H1 (cell line): ENCODE results near the gene FAM163A. TPM values are rescaled to one million over a fixed set of nuclear protein-coding genes. Genes with fewer than 3 reads are reported as not detected.

Experiments used
- CTCF ChIA-PET: fragments of 300-600 bp; sonication (Branson Sonifier 250); formaldehyde crosslinking; loops from one replicate; lab custom pipeline; 2021; ENCODE audit not compliant: partially characterized antibody; lab: Charles Lee
- POLR2A ChIA-PET: fragments of 300-600 bp; sonication (Branson Sonifier 250); formaldehyde crosslinking; loops from one replicate; lab custom pipeline; 2021; ENCODE audit warnings: inconsistent platforms; ENCODE audit not compliant: partially characterized antibody; lab: Charles Lee
- DNase-seq, 2 experiments: peaks; one replicate each; pipeline versions ENCODE4 v3.0.0 to v3.0.0-alpha.2; 2010 to 2022; ENCODE audit warnings: low spot score in 2 of 2, low read depth in 1 of 2, mixed read lengths in 1 of 2
- FAIRE-seq: peaks from 2 replicates; lab custom pipeline; 2011; peaks lifted over from hg19 to GRCh38; lab: Jason Lieb, UNC
- H2AFZ ChIP-seq: 2 replicates; pipeline ENCODE4 v1.8.1; 2012; ENCODE audit warnings: low read length, inconsistent platforms
- H2AK5ac ChIP-seq: 2 replicates; pipeline ENCODE4 v1.6.1; 2013; ENCODE audit warnings: low read depth, low read length
- H2BK120ac ChIP-seq: replicated peaks from 2 replicates; pipeline ENCODE3; 2013; ENCODE audit warnings: low read depth, low read length, inconsistent platforms
- H2BK12ac ChIP-seq: 2 replicates; pipeline ENCODE4 v1.6.1; 2013; ENCODE audit warnings: low read depth, low read length
- H2BK15ac ChIP-seq: 2 replicates; pipeline ENCODE4 v1.6.1; 2013; ENCODE audit warnings: low read length
- H2BK20ac ChIP-seq: 2 replicates; pipeline ENCODE4 v1.6.1; 2013; ENCODE audit warnings: low read length
- H2BK5ac ChIP-seq: 2 replicates; pipeline ENCODE4 v1.6.1; 2013; ENCODE audit warnings: low read depth, low read length
- H3K14ac ChIP-seq: 2 replicates; pipeline ENCODE4 v1.6.1; 2013; ENCODE audit warnings: inconsistent platforms; ENCODE audit not compliant: insufficient read length
- H3K18ac ChIP-seq: 2 replicates; pipeline ENCODE4 v1.6.1; 2013; ENCODE audit warnings: low read length; ENCODE audit errors: extremely low read depth
- H3K23ac ChIP-seq: 2 replicates; pipeline ENCODE4 v1.6.1; 2013; ENCODE audit warnings: inconsistent platforms; ENCODE audit not compliant: insufficient read length
- H3K23me2 ChIP-seq: 2 replicates; pipeline ENCODE4 v1.6.1; 2013; ENCODE audit warnings: low read depth, low read length
- H3K27ac ChIP-seq: 2 replicates; pipeline ENCODE4 v1.6.1; 2011; ENCODE audit warnings: low read depth, low read length, inconsistent platforms
- H3K27me3 ChIP-seq, 4 experiments: replicated peaks in 1 of 4; 1 replicate in 1 of 4; 2 replicates in 3 of 4; pipeline versions ENCODE4 v1.6.1 to v1.8.1; 2011 to 2013; ENCODE audit warnings: low read length in 3 of 4, mild to moderate bottlenecking in 3 of 4, inconsistent platforms in 2 of 4, mixed read lengths in 2 of 4, moderate library complexity in 1 of 4; ENCODE audit not compliant: control insufficient read depth in 3 of 4, insufficient read depth in 3 of 4; ENCODE audit errors: extremely low read depth in 1 of 4
- H3K36me3 ChIP-seq, 4 experiments: 2 replicates each; pipeline versions ENCODE4 v1.6.1 to v1.8.1; 2011 to 2013; ENCODE audit warnings: mild to moderate bottlenecking in 4 of 4, low read length in 3 of 4, moderate library complexity in 2 of 4, control low read depth in 1 of 4, inconsistent platforms in 1 of 4; ENCODE audit not compliant: insufficient read depth in 4 of 4, control insufficient read depth in 2 of 4
- H3K4ac ChIP-seq: replicated peaks from 2 replicates; pipeline ENCODE3; 2013; ENCODE audit warnings: low read length, low read depth, mixed read lengths, inconsistent platforms; ENCODE audit not compliant: insufficient read length
- H3K4me1 ChIP-seq, 4 experiments: replicated peaks in 1 of 4; 1 replicate in 1 of 4; 2 replicates in 3 of 4; pipeline versions ENCODE4 v1.6.1 to v1.8.1; 2011 to 2013; ENCODE audit warnings: low read length in 3 of 4, inconsistent platforms in 2 of 4, mixed read lengths in 1 of 4; ENCODE audit not compliant: insufficient read depth in 4 of 4, control insufficient read depth in 3 of 4
- H3K4me2 ChIP-seq, 2 experiments: 2 replicates each; pipeline versions ENCODE4 v1.6.1 to v1.8.1; 2011 to 2013; ENCODE audit warnings: low read depth in 2 of 2, low read length in 2 of 2, control low read depth in 1 of 2, inconsistent platforms in 1 of 2, mild to moderate bottlenecking in 1 of 2; ENCODE audit not compliant: insufficient read depth in 1 of 2
- H3K4me3 ChIP-seq, 4 experiments: fragments of 200-600, 300-600 bp in 1 of 4; sonication (generic), shearing (Covaris generic), sonication (Bioruptor Twin) in 1 of 4; 2 replicates each; pipeline versions ENCODE4 v1.5.1 to v1.8.1; 2011 to 2016; ENCODE audit warnings: low read length in 4 of 4, low read depth in 3 of 4, control low read depth in 2 of 4, inconsistent platforms in 2 of 4, mild to moderate bottlenecking in 2 of 4, mixed read lengths in 1 of 4, moderate library complexity in 1 of 4; ENCODE audit not compliant: insufficient read depth in 2 of 4; ENCODE audit errors: extremely low read depth in 1 of 4
- H3K56ac ChIP-seq: replicated peaks from 2 replicates; pipeline ENCODE3; 2013; ENCODE audit warnings: low read depth, mild to moderate bottlenecking, mixed read lengths, low read length, inconsistent platforms; ENCODE audit not compliant: insufficient read length
- H3K79me1 ChIP-seq: 2 replicates; pipeline ENCODE4 v1.6.1; 2013; ENCODE audit warnings: low read depth, low read length, control low read depth
- H3K79me2 ChIP-seq, 2 experiments: 2 replicates each; pipeline versions ENCODE4 v1.6.1 to v1.8.1; 2012 to 2013; ENCODE audit warnings: low read length in 2 of 2, mild to moderate bottlenecking in 2 of 2, inconsistent platforms in 1 of 2; ENCODE audit not compliant: insufficient read depth in 2 of 2, control insufficient read depth in 1 of 2
- H3K9ac ChIP-seq, 4 experiments: replicated peaks in 1 of 4; 1 replicate in 1 of 4; 2 replicates in 3 of 4; pipeline versions ENCODE4 v1.6.1 to v1.8.1; 2011 to 2013; ENCODE audit warnings: low read depth in 3 of 4, low read length in 3 of 4, control low read depth in 2 of 4, mild to moderate bottlenecking in 2 of 4, moderate library complexity in 2 of 4, inconsistent platforms in 1 of 4; ENCODE audit errors: extremely low read depth in 1 of 4
- H3K9me3 ChIP-seq, 2 experiments: 2 replicates each; pipeline versions ENCODE4 v1.6.1 to v1.8.1; 2012 to 2013; ENCODE audit warnings: mild to moderate bottlenecking in 2 of 2, moderate library complexity in 2 of 2, control low read depth in 1 of 2, inconsistent platforms in 1 of 2, low read depth in 1 of 2, low read length in 1 of 2, mixed read lengths in 1 of 2; ENCODE audit not compliant: insufficient read depth in 2 of 2
- H4K20me1 ChIP-seq, 2 experiments: replicated peaks in 1 of 2; 2 replicates each; pipeline versions ENCODE3 to v1.8.1; 2011 to 2013; ENCODE audit warnings: inconsistent platforms in 2 of 2, low read length in 2 of 2, mild to moderate bottlenecking in 1 of 2; ENCODE audit not compliant: insufficient read depth in 2 of 2, control insufficient read depth in 1 of 2
- H4K5ac ChIP-seq: 2 replicates; pipeline ENCODE4 v1.6.1; 2013; ENCODE audit warnings: low read length, low read depth, mixed read lengths, inconsistent platforms; ENCODE audit not compliant: insufficient read length
- H4K8ac ChIP-seq: 2 replicates; pipeline ENCODE4 v1.8.0; 2013; ENCODE audit warnings: mild to moderate bottlenecking, moderate library complexity, low read length, inconsistent platforms; ENCODE audit not compliant: insufficient read depth; ENCODE audit errors: extremely low read depth
- H4K91ac ChIP-seq: replicated peaks from 2 replicates; pipeline ENCODE3; 2013; ENCODE audit warnings: low read length, mixed read lengths, inconsistent platforms; ENCODE audit not compliant: insufficient read length
- BACH1 ChIP-seq: IDR thresholded peaks from 2 replicates; pipeline ENCODE4 v1.6.1; 2012; ENCODE audit warnings: low read length, improper control_type of control experiment
- RAD21 ChIP-seq, 2 experiments: IDR thresholded peaks in 1 of 2; conservative IDR thresholded peaks in 1 of 2; 2 replicates each; pipeline ENCODE4 v1.6.1; 2011; ENCODE audit warnings: low read depth in 2 of 2, low read length in 2 of 2, improper control_type of control experiment in 1 of 2, inconsistent platforms in 1 of 2, mild to moderate bottlenecking in 1 of 2, moderate library complexity in 1 of 2
- SIN3A ChIP-seq, 2 experiments: IDR thresholded peaks in 1 of 2; conservative IDR thresholded peaks in 1 of 2; 2 replicates each; pipeline ENCODE4 v1.6.1; 2011 to 2012; ENCODE audit warnings: low read length in 2 of 2, improper control_type of control experiment in 1 of 2, low read depth in 1 of 2, mild to moderate bottlenecking in 1 of 2
- TAF7 ChIP-seq: optimal IDR thresholded peaks from 2 replicates; pipeline ENCODE3; 2011; ENCODE audit warnings: low read depth, mild to moderate bottlenecking, inconsistent platforms, low read length, moderate library complexity, borderline replicate concordance
- TEAD4 ChIP-seq: IDR thresholded peaks from 2 replicates; pipeline ENCODE4 v1.6.1; 2012; ENCODE audit warnings: low read depth, low read length, inconsistent platforms, mixed read lengths
- WGBS, 2 experiments: shearing (Covaris generic) in 1 of 2; methylation state at CpG; one replicate each; pipeline versions ENCODE4 v1.1.6 to v1.1.7; 2013 to 2015; ENCODE audit warnings: low lambda C conversion rate in 2 of 2, mixed read lengths in 2 of 2, inconsistent platforms in 1 of 2, low coverage in 1 of 2, missing lambda C conversion rate in 1 of 2; ENCODE audit not compliant: insufficient replicate concordance in 2 of 2, insufficient coverage in 1 of 2, insufficient read length in 1 of 2; ENCODE audit errors: extremely low coverage in 1 of 2, missing lambda C conversion rate in 1 of 2; 5-methylcytosine and 5-hydroxymethylcytosine counted together
- polyA plus RNA-seq, 7 experiments: library from polyadenylated mRNA; depleted of rRNA in 3 of 7; stranded (reverse) in 5 of 7; unstranded in 2 of 7; fragments of >200 nt in 5 of 7; fragments of 200-250 nt in 2 of 7; gene quantifications; 1 replicate in 5 of 7; 2 replicates in 1 of 7; 4 replicates in 1 of 7; pipeline versions ENCODE4 v1.2.1 to v1.2.3, GENCODE V29; 2011 to 2013; ENCODE audit warnings: missing spikeins in 2 of 7, mixed read lengths in 2 of 7
- total RNA-seq: library from RNA; stranded (reverse); fragmentation: NEBNext Ultra II Directional; extraction: Animal tissue kit (Norgen Biotek cat#: 25700); gene quantifications from 2 replicates; pipeline ENCODE4 v1.2.1, GENCODE V29; 2021
- TF ChIP-seq, protein P1 (sequence below): IDR thresholded peaks from 2 replicates; pipeline ENCODE4 v1.6.1; 2012; ENCODE audit warnings: inconsistent platforms

FAM163A gene
- total and polyA plus RNA-seq, 2 of the 8 experiments (the other 6 are each of a cell fraction or from before 2014, with no cell fraction given): 0.13 to 0.18 TPM

DNA sequence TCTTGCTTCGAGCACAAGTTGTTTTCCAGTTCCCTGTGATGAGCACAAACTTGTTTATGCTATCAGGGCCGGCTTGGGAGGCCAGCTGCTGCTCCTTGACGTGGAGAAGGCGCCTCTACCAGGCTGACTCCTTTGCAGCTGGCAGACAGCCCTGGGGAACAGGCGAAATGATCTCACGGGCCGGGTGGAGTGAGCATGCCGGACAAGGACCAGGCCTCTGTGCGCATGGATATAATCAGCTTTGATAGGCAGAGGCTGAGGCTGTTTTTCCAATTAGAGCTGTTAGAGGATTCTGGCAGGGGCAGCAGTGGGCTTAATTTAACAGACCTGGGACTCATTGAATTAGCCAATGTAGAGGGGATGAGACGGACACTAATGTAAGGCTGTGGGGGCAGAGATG is 38.9 kb downstream of the FAM163A start:
- Histone ChIP-seq H3K79me1 (no peaks in the 10 kb centered on the region), H3K4ac (no peak overlapping the region), H3K56ac (no peak overlapping the region), H3K23me2 (no peaks in the 10 kb centered on the region), H2BK5ac (no peak overlapping the region), H3K23ac (no peak overlapping the region), H3K9ac (no peak overlapping the region), H2AK5ac (no peak overlapping the region), H2BK15ac (no peak overlapping the region), H2BK20ac (no peak overlapping the region), H4K20me1 (no peaks in the 10 kb centered on the region), H3K14ac (no peak overlapping the region), H4K5ac (no peak overlapping the region), H2BK12ac (no peak overlapping the region), H4K8ac (0 out of 2 replicates have a peak overlapping the region, but pooled peaks have one; percentile 12), H3K9me3 (no peaks in the 10 kb centered on the region), H4K91ac (no peak overlapping the region), H3K27ac (no peak overlapping the region), H3K36me3 (no peaks in the 10 kb centered on the region), H3K4me3 (no peak overlapping the region), H2BK120ac (no peak overlapping the region), H3K4me1 (no peaks in the 10 kb centered on the region), H3K27me3 (no peaks in the 10 kb centered on the region), H2AFZ (no peak overlapping the region), H3K18ac (no peak overlapping the region), H3K79me2 (no peaks in the 10 kb centered on the region), H3K4me2 (no peak overlapping the region)
- ChIA-PET POLR2A (no interaction called here), CTCF (interaction anchor here (0.7 to 1.8 kb wide), 5 partner anchors 27 to 76 kb away, joined by 3 to 10 read pairs (median 3); no protein-coding TSS in a partner anchor)
- WGBS, 2 experiments: 93% methylated on average over 9 of the region's 10 CpGs; no CpG with 5 or more reads in 1 of the 2 experiments
- DNase-seq (no peak), FAIRE-seq (no peak)
- TF ChIP-seq TEAD4: no peak
- TF ChIP-seq RAD21 (IDR thresholded peaks at IDR 0.05 in 1 of 2, conservative IDR thresholded peaks at IDR 0.05 in 1 of 2; ENCODE audit: low read depth in 2 of 2, low read length in 2 of 2): no peak
- TF ChIP-seq, protein P1, sequence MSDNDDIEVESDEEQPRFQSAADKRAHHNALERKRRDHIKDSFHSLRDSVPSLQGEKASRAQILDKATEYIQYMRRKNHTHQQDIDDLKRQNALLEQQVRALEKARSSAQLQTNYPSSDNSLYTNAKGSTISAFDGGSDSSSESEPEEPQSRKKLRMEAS: no peak
- TF ChIP-seq TAF7: no peak
- no peak for TF ChIP-seq BACH1
- TF ChIP-seq SIN3A (conservative IDR thresholded peaks at IDR 0.05 in 1 of 2, IDR thresholded peaks at IDR 0.05 in 1 of 2; ENCODE audit: low read depth in 1 of 2, low read length in 2 of 2): no peak
